KG1 (cell line): ENCODE measurements around the gene NID2.
A peak's percentile ranks its signal among the peaks of the same experiment; 100 is the strongest.

Source experiments
- DNase-seq: peaks from one replicate; lab custom pipeline; 2025; lab: John Stamatoyannopoulos, UW

Gene NID2

DNA sequence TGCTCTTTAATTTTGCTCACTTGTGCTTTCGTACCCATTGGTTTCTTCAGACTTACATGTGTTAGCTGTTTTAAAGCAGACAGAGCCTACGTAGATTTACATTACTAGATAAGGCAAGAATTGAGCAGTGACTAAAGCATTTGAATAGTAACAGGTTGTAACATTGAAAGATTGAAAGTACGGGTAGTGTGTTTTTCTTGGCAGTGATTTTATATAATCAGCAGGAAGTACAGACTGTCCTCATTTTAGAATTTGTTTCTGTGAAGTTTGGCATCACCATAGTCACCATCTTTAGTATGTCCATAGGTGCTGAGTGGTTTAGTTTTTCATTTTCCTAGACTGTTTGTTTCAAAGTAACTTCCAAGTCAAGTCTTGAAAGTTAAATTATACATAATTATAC lies 65.5 kb downstream of the NID2 start:
- no peak for DNase-seq

DNA sequence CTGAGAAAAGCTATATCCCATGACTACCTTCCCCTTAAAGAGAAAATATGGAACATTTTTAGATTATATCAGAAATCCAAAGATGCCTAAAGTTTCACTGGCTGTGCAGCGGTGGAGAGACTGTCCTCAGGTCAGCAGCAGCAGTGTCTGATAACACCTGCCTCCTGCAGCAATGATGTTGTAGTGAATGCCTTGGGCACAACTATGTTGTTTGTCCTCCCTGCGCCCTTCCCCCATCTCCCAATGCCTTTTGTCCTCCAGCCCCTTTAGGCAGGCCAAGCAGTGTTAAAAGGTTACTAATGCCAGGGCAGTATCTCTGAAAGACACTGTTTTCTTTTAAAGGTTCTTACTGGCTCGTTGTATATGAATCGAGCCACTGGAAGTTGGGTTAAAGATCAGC lies 66.3 kb downstream of the NID2 start:
- no peak for DNase-seq

DNA sequence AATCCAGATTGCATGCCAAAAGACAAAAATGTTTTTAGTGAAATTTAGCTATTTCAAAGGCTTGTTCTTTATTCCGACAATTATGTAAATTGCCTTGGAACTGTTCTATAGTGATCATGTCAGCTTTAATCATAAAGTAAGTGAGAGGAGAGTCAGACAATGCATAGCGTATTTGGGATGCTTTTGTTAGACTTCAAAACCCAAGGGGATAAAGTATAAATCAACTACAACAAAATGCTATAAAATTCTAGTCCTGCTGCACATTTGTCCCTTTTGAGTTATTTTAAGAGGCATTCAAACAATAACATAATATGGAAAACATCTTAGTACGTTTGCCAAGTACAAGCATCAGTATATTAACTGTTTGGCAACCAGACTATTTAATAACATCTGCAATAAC lies 68.2 kb downstream of the NID2 start:
- DNase-seq: no peak

DNA sequence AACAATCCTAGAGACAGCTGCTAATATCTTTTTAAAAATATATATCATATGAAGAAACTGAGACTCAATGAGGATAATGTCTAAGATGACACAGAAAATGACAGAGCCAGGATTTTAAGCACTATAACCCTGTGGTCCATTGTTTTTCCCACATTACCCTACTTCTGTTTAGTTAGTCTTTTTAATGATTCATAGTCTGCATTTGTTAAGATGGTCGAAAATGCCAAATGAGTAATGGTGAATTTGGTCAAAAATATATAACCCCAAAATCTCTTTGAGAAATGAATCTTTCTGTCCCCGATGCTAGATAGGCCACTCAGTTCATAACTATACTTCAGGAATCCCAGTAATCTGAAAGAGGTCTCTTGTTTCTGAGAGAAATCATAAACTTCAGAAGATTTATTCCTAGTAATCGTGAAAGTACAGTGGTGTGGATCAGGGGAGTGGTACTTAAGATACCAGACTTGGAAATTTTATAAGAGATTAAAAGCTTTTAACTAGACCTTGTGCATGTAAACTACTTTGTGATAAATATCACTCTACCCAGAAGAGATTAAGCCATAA lies 68.8 kb downstream of the NID2 start:
- DNase-seq: no peak

DNA sequence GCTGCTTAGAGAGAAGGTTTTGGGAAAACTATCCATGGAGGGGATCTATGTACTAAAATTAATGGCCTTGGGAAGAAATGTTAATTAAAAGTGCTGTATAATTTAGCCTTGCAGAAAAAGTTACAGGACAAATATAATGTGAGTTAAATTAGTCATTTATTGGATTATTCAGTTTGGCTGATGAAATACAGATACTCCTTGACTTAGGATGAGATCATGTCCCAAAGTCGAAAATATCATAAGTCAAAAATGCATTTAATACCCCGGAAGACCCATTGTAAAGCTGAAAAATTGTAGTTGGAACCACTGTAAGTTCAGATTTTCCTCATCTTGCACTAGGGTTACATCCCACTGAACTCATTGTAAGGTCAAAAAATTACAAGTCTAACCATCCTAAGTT lies 69.8 kb downstream of the NID2 start:
- no peak for DNase-seq

DNA sequence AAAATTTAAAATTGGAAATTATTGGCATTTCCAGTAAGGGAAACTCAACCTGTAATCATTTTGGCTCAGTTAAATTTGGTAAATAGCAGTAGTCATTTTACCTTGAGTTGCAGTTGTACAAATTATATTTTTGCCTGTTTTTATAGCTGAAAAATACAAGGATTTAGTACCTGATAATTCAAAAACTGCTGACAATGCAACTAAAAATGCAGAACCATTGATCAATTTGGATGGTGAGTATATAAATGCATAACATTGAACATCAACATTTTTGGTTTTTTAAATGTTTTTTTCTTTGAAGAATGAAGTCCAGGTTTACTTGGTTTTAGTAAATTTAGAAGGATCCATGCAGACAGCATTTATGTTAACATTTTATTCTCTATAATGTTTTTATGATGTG lies 70.5 kb downstream of the NID2 start:
- DNase-seq: no peak

DNA sequence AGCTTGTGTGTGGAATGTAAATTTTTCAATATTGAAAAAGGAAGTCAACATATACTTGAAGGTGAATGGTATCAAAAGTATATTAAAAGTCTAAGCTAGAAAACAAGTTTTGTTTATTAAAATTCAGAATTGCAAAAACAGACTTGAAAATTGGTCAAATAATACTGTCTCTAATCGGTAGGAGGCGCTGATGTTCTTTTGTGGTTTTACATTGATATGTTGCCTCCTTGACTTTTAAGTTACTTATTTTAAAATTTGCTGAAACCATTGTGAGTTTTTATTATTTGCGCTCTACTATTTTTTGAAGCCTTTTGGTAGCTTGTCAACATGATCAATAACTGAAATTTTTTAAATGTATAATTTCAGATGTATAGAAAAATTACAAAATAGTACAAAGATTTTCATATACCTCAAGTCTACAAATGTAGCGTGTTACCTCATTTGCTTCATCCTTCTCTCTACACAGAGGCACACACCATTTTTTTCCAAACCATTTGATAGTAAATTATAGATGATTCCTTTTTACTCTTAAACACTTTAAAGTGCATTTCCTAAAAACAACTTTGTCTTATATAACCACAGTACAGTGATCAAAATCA lies 72.6 kb downstream of the NID2 start:
- no peak for DNase-seq

DNA sequence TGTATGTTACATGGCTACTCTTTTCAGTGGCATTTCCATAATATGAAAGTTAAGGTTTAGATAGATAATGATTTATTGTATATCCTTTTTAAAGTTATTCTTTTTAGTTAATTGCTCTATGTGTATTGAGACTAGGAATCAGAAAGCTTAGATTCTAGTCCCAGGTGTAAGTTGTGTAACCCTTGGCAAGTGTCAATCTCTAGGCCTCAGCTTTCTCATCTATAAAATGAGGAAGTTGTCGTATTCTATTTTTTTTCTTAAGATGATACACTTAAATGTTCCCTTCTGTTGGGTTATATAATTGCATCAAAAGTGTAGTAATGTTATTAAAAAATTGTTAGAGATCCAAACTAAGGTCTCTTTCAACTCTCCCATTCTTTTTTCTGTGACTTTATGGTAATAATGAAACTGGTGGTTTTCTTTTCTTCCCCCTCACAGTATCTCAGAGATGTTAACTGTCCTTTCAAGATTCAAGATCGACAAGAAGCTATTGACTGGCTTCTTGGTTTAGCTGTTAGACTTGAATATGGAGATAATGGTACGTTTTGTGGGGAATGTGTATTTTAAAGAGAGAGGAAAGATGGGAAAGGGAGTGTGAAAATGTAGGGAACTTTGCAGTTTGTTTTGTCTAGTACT lies 75.5 kb downstream of the NID2 start:
- no peak for DNase-seq

DNA sequence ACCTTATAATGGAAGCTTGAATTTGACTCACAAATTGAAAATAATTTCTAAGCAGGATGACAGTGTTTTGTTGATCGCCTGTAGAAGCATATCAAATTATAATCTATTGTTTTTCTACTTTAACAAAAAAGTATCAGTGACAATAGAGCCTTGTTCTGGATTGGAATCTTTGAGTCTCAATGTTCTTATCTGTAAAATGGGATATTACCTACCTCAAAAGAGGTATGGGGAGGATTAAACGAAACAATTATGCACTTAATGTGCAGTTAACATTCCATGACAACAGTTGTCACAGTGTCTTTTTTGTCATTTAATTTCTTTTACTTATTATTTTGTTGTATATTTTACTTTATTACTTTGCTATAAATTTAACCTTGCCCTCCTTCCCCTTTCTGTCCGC lies 78.4 kb downstream of the NID2 start:
- DNase-seq: no peak

DNA sequence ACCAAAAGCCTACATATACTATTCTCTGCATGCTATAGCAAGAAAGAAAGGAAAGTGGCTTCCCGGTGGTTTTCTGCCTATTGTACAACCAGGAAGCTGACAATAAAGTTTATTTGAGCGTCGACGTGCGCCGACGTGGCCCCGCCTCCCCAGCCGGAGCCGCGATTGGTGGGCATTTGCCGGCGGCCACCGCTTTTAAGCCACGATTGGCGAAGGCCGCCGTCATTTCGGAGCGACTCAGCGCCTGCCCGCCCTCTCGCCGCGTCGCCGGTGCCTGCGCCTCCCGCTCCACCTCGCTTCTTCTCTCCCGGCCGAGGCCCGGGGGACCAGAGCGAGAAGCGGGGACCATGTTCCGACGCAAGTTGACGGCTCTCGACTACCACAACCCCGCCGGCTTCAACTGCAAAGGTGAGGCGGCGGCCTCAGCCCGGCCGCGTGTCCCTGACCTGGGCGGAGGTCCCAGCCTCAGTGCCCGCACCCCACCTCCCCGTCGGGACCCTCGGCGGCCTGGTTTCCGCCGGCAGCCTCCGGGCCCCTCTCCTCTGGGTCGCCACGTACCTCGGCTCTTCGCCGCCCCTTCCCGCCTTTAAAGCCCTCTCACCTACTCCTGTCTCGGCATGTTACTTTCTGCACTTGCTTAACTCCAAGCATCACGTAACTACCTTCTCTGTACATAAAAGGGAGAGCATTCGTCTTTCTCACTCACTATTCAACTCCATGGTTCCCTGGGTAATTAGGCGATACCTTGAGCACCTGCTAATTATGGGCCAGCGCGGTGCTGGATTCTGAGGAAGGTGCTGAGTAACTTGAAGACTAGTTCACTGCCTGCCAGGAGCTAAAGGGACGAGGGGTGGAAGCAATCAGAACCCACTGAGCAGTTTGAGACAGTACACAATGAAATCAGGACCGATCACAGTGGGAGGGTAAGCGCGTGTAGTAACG lies 79.3 kb downstream of the NID2 start, which contains the start of gene RTRAF:
RTRAF (plus strand) TSS at position 254 of the 942 bp plus-strand sequence; CDS start at position 348, 94 bp downstream.
- peak; percentile 86 for DNase-seq

DNA sequence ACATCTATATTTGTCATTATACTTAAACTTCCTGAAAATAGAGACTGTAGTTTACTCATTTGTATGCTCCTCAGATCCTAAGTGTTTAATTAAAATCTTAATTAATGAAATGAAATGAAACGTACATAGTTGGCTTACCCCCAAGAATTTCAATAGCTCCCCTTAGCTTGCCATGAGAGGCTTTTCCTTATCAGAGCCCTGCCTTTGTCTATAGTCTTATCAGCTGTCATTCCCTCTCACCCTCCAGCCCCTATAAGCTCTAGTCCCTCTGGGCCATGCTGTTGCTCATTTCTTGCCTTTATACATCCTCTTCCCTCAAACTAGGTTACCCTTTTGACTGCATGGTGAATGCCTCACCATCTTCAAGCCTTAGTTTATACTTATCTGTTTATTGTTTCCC lies 80.6 kb downstream of the NID2 start:
- DNase-seq: no peak

DNA sequence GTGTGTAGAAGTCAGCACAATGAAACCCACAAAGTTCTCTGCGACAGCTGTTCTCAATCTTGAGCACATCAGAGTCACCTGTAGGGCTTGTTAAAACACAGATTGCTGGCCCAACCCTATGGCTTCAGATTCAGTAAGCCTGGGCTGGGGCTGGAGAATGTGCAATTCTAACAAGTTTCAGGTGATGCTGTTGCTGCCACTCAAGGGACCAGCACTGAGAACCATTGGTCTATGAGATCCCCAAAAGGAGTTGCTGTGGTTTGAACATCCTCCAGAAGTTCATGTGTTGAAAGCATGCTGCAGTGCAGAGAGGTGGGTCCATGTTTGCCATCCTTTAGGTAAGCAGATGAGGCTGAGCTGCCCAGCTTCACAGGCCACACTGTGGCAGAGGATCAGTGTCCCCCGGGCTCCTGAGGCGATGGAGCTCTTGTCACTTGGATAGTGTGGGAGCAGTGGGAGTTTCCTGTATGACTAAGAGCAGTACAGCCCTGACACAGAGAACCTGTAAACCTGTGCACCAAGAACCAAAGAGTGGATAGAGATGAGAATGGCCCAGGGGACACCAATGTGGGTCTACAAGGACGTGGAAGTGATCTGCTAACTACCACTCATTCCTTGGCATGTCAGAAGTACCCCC lies 87.5 kb downstream of the NID2 start:
- no peak for DNase-seq

DNA sequence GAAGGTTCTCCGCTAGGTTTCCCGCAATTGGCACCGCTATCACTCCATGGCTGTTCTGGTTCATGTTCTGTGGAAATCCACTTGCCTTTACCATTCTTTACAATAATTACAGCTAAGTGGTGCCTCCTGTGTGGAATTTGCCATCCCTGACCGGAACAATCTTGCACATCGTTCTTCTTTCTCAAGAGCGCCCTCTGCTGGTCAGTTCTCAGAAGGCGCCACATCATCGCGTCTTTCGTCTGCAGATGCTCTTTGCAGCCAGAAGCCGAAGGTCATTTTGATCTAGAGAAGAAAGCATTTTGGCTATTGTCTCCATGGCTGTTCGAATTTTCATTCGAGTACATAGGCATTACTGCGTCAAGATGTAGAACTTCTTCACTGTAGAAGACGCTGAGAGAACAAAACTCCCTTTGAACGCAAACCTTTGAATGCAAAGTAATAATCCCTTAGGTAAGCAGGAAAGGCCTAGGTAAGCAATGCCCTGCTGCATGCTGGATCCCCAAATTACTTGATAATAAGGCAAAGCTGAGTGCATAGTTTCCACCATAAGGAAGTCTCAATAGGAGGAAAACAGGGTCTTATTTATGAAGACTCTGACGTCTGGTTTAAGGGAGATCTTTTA lies 89.7 kb downstream of the NID2 start:
- peak; percentile 55 for DNase-seq

DNA sequence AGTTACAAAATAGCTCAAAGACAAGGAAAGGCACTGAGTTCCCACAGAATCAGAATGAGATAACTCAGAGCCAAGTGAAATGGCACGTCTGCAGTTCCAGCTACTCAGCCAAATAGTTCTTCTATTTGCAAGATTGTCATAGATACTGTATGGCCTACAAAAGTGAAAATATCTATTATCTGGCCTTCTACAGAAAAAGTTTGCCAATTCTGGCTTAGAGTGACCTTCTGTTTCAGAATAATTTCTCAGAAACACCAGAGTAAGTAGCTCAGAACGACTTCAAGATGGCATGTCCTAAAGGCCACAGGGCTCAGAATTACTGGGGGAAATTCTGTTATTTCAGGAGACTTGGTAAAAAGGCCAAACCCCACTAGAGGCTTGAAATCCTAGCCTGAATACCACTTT lies 90.2 kb downstream of the NID2 start:
- DNase-seq: no peak

DNA sequence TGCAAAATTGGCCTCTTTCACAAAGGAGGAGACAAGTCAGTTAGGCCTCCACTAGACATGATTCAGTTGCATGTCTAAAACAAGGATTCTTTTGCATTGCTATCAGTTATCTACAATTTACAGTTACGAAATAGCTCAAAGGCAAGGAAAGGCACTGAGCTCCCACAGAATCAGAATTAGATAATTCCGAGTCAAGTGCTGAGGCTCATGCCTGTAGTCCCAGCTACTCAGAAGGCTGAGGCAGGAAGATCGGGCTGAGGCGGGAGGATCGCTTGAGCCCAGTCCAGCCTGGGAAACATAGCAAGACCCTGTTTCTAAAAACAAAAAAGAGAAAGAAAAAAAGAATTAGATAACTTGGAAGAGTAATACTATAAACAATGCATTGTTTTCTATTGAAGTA lies 91.8 kb downstream of the NID2 start:
- DNase-seq: no peak

DNA sequence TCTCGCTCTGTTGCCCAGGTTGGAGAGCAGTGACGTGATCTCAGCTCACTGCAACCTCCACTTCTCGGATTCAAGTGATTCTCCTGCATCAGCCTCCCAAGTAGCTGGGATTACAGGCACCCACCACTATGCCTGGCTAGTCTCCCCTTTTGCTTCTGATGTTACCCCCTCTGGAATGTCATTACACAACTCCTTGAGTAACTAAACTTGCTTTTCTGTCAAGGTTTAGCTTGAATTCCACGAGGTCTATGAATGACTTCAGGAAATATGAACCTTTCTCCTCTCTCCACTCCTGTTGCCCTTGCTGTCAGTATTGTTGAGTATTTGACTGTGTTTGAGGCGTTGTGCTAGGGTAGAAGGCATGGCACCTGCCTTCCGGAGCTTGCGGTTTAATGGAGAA lies 96.3 kb downstream of the NID2 start:
- DNase-seq: no peak

DNA sequence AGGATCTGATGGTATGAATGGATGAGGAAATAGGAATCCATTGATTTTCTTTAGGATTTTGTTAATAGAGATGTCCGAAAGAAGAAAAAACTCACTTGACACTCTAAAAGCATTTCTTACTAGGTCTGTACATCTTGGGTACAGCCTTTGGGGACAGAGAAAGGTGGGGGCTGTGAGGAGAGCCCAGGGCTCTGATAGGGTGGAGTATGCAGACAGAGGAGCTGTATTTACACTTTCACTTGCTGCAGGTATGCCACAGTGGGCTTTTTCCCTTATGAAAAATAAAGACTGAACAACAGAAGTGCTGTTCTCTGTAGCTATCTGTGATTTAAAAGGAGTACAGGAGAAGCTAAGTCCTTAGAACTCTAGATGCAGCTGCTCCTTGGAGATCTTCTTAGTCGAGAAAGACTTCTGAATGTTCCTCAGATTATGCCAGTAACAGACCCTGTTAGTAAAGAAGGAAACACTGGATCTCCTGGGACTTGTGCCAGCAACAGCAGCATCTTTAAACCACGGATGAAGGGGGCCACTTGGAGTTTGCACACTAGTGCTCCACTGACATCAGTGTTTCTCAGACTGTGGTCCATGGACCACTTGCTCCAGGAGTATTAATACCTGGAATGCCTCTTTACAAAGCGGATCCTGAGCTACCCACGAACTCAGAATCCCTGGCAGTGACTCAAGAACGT lies 98.9 kb downstream of the NID2 start:
- DNase-seq: no peak

DNA sequence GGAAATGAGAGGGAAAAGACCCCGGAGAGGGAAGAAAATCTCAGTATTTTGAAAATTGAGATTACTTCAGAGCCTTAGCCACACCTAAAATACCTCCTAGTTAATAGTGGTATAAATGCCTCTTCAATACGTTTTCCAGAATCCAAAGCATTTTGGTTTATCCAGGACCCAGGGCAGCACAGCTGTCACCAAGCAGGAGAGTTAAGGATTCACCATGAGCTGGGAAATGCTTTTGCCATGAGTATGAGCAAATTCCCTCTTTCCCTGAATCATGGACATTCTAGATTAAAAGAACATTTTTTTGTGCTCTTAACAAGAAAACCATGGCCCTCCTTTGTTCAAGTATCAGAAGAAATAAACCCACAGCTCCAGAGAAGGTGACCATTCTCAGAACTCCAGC lies 101.3 kb downstream of the NID2 start:
- no peak for DNase-seq

DNA sequence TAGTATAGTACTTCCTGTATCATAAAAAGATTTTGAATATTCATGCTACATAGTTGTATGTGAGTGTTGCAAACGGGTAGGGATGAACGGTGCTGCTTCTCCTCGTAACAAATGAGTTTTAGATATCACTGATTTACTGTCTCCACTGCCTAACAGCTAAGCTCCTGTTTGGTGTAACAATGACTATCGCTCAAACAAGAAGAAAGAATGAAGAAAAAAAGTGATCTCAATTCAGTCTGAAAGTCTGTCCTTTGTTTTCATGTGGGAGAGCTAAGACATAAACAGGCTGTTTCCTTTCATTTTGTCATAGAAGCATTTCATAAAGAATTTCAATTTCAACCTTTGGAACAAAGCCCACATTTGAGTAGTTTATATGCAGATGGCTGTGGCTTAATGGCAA lies 105.6 kb downstream of the NID2 start:
- DNase-seq: no peak

DNA sequence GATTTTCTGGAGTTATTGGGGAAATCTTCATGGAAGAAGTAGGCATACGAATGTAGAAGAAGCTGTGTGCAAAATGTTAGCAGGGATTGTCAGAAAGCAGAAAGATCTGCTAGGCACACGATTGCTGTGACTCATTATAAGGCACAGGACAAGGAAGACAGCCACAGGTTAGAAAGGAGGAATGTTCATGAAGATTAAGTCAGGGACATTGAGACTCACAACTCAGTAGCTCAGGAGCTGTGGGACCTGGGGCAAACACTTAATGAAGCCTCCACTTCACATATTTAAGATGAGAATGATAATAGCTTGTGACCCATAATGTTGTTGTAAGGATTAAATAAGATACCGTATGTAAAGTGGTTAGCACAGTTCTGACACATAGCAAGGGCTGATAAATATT lies 106.1 kb downstream of the NID2 start:
- DNase-seq: no peak

DNA sequence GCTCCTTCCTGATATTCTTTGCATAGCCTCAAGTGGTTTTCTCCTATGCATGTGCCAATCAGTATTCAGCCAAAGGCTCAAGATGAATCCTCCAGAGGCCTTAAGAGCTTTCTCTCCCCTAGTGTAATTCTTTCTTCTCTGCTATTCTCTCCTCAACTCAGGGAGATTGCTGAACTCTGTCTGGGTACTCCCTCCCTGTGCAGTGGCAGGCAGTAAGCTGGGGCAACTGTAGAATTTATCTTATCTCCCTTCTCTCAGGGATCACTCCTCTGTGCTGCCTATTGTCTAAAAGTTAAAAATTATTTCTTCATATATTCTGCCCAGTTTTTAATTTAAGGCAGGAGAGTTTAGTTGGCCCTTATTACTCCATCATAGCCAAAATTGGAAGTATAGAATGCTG lies 108.0 kb downstream of the NID2 start:
- DNase-seq: no peak
